ENCODE results near the gene PRLR.

The PRLR gene

GRCh38 chr5:35003018-35003957, 227.0 kb downstream of the PRLR start:
- H3K27ac ChIP-seq (ENCODE audit: low read depth in 2 of 2, low read length in 2 of 2), result no peak overlapping the region
- H3K36me3 ChIP-seq (ENCODE audit: control insufficient read depth in 2 of 2, insufficient read depth in 2 of 2, low read length in 2 of 2), result no peaks in the 10 kb centered on the region
- H3K27me3 ChIP-seq (ENCODE audit: control insufficient read depth in 2 of 2, insufficient read depth in 2 of 2, low read length in 2 of 2), result peaks cover 0 to 9% of the 10 kb centered on the region in 2 donors
- H3K9me3 ChIP-seq (ENCODE audit: control insufficient read depth in 2 of 2, low read length in 2 of 2), result no peaks in the 10 kb centered on the region
- H3K4me3 ChIP-seq (ENCODE audit: low read length in 2 of 2), result no peak overlapping the region
- H3K4me1 ChIP-seq (ENCODE audit: control insufficient read depth in 2 of 2, insufficient read depth in 2 of 2, low read length in 2 of 2), result no peaks in the 10 kb centered on the region
- no peak overlapping the region for H3K9ac ChIP-seq (ENCODE audit: low read depth in 1 of 2, low read length in 2 of 2)

GRCh38 chr5:35002459-35002858, 227.8 kb downstream of the PRLR start:
- Histone ChIP-seq H3K4me1 (ENCODE audit: control insufficient read depth in 2 of 2, insufficient read depth in 2 of 2, low read length in 2 of 2) (no peaks in the 10 kb centered on the region), H3K27me3 (ENCODE audit: control insufficient read depth in 2 of 2, insufficient read depth in 2 of 2, low read length in 2 of 2) (peaks cover 0 to 9% of the 10 kb centered on the region in 2 donors), H3K9me3 (ENCODE audit: control insufficient read depth in 2 of 2, low read length in 2 of 2) (no peaks in the 10 kb centered on the region), H3K9ac (ENCODE audit: low read depth in 1 of 2, low read length in 2 of 2) (no peak overlapping the region), H3K4me3 (ENCODE audit: low read length in 2 of 2) (no peak overlapping the region), H3K27ac (ENCODE audit: low read depth in 2 of 2, low read length in 2 of 2) (no peak overlapping the region), H3K36me3 (ENCODE audit: control insufficient read depth in 2 of 2, insufficient read depth in 2 of 2, low read length in 2 of 2) (no peaks in the 10 kb centered on the region)

- Histone ChIP-seq H3K9me3 (ENCODE audit: control insufficient read depth in 2 of 2, low read length in 2 of 2) (no peaks in the 10 kb centered on the region), H3K27me3 (ENCODE audit: control insufficient read depth in 2 of 2, insufficient read depth in 2 of 2, low read length in 2 of 2) (peaks cover 0 to 9% of the 10 kb centered on the region in 2 donors), H3K4me3 (ENCODE audit: low read length in 2 of 2) (no peak overlapping the region), H3K27ac (ENCODE audit: low read depth in 2 of 2, low read length in 2 of 2) (no peak overlapping the region), H3K36me3 (ENCODE audit: control insufficient read depth in 2 of 2, insufficient read depth in 2 of 2, low read length in 2 of 2) (no peaks in the 10 kb centered on the region), H3K9ac (ENCODE audit: low read depth in 1 of 2, low read length in 2 of 2) (no peak overlapping the region), H3K4me1 (ENCODE audit: control insufficient read depth in 2 of 2, insufficient read depth in 2 of 2, low read length in 2 of 2) (no peaks in the 10 kb centered on the region)
Measured at GRCh38 chr5:35001842-35002241, 228.4 kb downstream of the PRLR start.

All from mucosa of rectum (tissue), 2 donors.